Right kidney (tissue), 1 donor: Measurements from ENCODE around the gene NR2E1.

Experiments
- DNase-seq: peaks from one replicate; pipeline ENCODE4 v3.0.0-alpha.2; 2016

NR2E1 gene

GRCh38 chr6:108152446-108152845, 13.4 kb upstream of the NR2E1 start:
- DNase-seq: no peak

DNA sequence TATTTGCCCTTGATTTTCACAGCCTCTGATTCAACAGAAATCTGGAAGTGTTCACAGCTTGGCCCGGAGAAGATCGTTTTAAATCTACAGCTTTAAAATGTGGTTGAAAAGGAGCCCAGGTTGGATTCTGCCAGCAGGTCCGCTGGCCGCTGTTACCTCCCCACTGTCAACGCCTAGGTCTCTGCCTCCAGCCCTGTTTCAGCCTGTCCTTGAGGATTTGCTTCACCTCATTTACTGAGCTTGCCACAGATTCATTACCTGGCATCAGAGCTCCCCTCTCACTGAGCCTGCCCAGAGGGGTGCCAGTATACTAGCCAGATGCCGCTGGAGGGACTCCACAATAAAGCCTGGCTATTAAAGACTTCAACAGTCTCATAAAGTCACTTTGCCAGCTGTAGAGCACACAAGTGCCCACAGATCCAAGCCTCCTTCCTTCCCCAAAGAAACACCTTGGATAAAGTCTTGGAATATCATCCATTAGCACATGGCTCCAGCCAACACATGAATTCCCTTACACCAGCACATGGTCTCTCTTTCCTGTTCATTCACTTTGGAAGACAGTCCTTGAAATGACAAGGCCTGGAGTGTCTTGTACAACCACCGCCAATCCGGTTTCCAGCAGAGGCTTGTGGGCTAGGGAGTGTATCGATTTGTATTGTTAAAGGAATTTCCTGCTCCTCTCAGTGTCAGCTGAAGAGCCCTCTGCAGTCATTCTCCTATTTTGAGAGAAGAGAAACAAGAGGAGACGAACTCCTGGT, 9.5 kb upstream of the NR2E1 start:
- DNase-seq: no peak

DNA sequence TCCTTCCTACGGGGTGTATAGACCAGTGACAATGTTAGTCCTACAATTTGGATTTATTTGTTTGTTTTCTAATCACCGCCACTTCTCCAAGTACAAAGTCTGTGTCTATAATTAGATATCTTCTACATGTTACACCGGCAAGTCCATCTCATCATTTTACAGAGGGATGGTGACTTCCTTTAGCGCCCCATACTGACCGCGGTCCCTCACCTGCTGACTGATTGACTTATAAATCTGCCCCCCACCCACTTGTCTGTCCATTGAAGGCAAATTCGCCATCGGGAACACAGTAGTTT, 8.9 kb upstream of the NR2E1 start:
- peak; percentile 52 for DNase-seq

- DNase-seq: peak; percentile 53
Observed at GRCh38 chr6:108157234-108157980, 8.4 kb upstream of the NR2E1 start.

GRCh38 chr6:108157981-108158525, 7.8 kb upstream of the NR2E1 start:
- peak; percentile 47 for DNase-seq

DNA sequence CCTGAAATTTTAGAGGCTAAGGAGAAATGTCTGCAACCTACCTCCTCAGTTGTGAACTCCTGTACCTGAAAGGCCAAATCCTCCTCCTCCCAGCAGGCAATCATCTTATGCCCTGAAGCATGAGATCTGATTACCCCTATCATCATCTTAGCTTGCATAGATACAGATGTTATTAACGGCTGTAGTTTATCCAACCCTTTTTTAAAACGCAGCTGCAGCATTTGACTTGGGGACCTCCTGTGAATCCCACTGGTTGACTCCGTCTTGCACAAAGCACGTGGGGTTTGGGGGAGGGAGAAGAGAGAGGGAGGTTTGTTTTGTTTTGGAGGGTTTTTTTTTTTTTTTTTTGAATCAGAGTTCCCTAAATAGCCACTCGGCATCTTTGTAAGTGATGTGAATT, 5.8 kb upstream of the NR2E1 start:
- peak; percentile 15 for DNase-seq

GRCh38 chr6:108161724-108162282, 4.0 kb upstream of the NR2E1 start:
- DNase-seq: no peak

DNA sequence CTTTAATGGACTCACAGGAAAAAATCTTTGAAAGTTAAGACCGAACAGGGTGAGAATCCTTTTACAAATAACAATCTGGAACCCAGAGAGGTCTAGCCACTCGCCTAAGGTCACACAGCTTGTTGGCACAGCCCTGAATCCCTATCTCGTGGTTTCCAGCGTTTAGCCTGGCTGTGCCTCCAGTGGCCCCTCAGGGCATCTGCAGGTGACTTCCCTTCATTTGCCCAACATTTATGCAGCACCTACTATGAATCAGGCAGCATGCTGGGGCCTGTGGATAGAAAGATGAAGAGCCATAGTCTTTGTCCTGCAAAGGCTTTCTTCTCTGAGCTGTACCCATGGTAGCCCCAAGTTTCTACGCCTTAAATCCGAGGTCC, 2.6 kb upstream of the NR2E1 start:
- DNase-seq: no peak

GRCh38 chr6:108163644-108164542, 1.9 kb upstream of the NR2E1 start:
- peak; percentile 19 for DNase-seq

DNA sequence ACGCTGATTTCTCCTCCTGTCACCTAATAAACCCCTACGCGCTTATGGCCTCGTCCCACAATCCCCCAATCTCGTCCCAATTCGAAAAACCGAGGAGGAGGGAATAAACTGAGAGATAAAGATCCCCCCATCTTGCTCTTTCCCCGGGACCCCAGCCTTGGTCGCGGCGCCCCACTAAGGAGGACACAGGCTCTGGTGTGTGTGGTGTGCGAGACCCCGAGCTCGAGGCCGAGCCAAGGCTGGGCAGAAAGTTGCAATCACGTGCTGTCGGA, 1.3 kb upstream of the NR2E1 start:
- DNase-seq: no peak

DNA sequence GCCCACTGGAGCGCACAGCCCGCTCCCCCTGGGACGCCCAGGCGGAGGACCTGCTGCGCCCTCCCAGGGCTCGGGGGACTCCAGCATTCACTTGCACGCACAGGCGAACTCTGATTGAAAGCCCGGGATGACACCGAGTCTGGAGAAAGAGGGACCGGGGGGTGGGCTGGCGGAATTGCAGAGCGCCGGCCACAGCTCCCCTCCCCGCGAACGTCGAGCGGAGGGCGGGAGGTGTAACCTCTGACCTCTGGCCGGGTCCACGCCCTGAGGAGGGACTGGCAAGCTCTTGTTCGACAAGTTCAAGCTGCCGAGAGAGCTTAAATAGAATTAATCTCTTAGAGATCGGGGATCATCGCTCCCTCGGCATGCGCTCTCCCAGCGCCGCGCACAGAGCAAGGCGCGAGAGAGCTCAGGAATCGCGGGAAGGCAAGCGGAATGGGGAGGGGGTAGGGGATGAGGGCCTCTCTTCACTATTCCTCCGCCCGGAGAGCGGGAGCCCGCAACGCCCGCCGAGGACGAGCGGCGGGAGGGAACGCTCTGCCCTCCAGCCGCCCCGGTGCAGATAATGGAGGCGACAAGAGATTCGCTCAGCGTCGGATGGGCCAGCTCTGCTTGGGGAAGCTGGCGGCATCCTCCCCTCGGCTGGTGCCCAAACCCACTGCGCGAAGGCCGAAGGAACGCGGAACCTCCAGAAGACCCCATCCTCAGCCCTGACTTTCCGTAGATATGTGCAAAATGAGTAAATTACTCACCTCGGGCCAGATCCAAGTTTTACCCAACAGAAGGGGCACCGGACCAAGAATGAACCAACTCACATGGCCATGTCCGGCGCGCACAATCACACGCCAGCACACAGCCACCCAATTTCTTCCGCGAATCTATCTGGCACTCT, 761 bp upstream of the NR2E1 start:
- peak; percentile 56 for DNase-seq

GRCh38 chr6:108166664-108167448, 1.0 kb downstream of the NR2E1 start:
- peak; percentile 62 for DNase-seq

DNA sequence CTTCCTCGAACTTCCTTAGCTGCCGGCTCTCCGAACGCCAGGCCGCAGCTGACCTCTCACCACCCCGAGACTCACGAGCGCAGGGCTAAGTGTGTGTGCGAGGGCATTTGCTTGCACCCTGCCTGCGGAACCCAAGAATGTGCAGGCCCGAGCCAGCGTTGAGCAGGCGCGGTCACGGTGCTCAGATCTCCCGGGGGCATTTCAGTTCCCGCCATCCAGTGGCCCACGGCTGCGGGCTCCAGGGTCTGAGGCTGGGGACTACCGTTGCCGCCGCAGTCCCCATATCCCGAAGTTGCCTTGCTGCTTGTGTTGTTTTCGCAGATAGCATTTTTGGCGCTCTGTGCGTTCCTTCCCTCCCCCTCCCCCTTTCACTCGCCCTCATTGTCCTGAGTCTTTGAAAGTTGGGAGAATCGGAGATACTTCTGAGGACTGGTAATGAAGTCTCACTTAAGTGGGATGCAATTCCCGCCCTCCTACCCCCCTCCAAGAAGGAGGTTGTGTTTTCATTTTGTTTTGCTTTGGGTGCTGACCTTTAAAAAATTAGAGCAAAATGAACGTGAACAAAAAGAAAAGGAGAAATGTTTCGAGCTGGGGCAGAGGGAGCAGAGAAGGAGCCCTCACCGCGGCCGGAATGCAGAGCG, 1.7 kb downstream of the NR2E1 start:
- DNase-seq: peak; percentile 70

GRCh38 chr6:108168090-108168463, 2.3 kb downstream of the NR2E1 start:
- no peak for DNase-seq

- peak; percentile 77 for DNase-seq
Observed at GRCh38 chr6:108168501-108169463, 3.0 kb downstream of the NR2E1 start.

- peak; percentile 51 for DNase-seq
Observed at GRCh38 chr6:108169464-108170331, 3.9 kb downstream of the NR2E1 start.

DNA sequence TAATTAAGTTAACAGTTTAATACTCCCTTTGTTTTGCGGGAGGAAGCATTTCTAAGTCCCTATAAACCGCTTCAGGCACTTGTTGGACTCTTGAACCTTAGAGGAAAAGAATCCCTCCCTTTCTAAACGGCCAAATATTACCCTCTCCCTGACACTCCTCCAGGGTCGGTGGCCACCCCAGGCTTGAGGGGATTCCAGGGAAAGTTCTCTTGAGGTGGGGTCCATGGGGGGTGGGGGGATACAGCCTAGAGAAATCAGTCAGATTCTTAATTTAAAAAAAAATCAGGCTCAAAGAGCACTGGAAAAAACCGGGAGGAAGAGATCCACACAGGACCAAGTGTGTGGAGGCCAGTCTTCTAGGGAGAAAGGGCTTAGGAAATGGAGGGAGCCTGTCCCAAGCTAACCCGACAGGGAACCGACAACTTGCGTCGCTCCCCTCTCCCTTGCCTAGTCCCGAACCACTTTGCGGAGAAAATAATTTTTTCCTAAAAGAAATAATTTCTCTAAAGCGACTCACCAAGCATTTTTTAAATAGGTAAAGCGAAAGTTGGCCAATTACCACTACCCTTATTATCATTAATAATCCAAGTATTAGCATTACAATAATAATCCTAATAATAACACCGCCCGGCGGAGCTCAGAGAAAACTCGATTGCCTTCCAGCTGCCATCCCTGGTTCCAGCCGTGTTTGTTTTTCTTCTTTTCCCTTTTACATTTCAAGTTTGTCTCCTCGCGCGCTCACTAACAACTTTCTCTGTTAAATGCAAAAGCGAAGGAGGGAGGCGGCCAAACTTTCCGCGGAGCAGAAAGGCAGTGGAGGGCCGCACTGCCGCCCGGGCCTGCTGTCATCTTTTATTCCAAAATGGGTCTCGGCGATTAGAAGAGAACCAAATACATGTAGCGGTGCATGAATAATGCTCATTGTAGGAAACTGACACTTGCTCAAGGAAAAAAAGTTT, 4.8 kb downstream of the NR2E1 start:
- peak; percentile 47 for DNase-seq
